ENCODE results near the gene SEPTIN8. TPM values are rescaled to one million over a fixed set of nuclear protein-coding genes. Genes with fewer than 3 reads are reported as not detected.

Gene SEPTIN8
- total RNA-seq, 1 donor from 2014 or later = 46.2 TPM

- no peak for DNase-seq (ENCODE audit: low spot score)
- intact Hi-C loops (cut with micrococcal nuclease) = loop anchor here (2.0 kb wide), 1 partner anchor 15 kb away; no protein-coding TSS in a partner anchor
- H3K4me1 Mint-ChIP-seq (ENCODE audit: low read depth) = no peaks in the 10 kb centered on the region
- H3K27me3 Mint-ChIP-seq (ENCODE audit: insufficient read depth) = no peaks in the 10 kb centered on the region
- H3K36me3 Mint-ChIP-seq (ENCODE audit: low read depth) = peaks cover 14% of the 10 kb centered on the region
- H3K27ac Mint-ChIP-seq = peak overlapping the region; percentile 27
- no peaks in the 10 kb centered on the region for H3K9me3 Mint-ChIP-seq
- no peak overlapping the region for H3K4me3 Mint-ChIP-seq
These were observed 13.6 kb downstream of the SEPTIN8 start for GRCh38 chr5:132763181-132764036.

- no peak overlapping the region for H3K4me3 Mint-ChIP-seq
- H3K27me3 Mint-ChIP-seq (ENCODE audit: insufficient read depth) = no peaks in the 10 kb centered on the region
- H3K27ac Mint-ChIP-seq = no peak overlapping the region
- no peaks in the 10 kb centered on the region for H3K9me3 Mint-ChIP-seq
- DNase-seq (ENCODE audit: low spot score) = no peak
- intact Hi-C loops (cut with micrococcal nuclease) = loop anchor here (2.0 kb wide), 1 partner anchor 16 kb away; no protein-coding TSS in a partner anchor
- H3K4me1 Mint-ChIP-seq (ENCODE audit: low read depth) = no peaks in the 10 kb centered on the region
- peaks cover 19% of the 10 kb centered on the region for H3K36me3 Mint-ChIP-seq (ENCODE audit: low read depth)
These were observed 14.6 kb downstream of the SEPTIN8 start for GRCh38 chr5:132762246-132763000.

GRCh38 chr5:132761321-132762240 lies 15.5 kb downstream of the SEPTIN8 start:
- Mint-ChIP-seq H3K36me3 (ENCODE audit: low read depth) (peaks cover 20% of the 10 kb centered on the region), H3K4me3 (no peak overlapping the region), H3K4me1 (ENCODE audit: low read depth) (no peaks in the 10 kb centered on the region), H3K9me3 (no peaks in the 10 kb centered on the region), H3K27ac (peak overlapping the region; percentile 40), H3K27me3 (ENCODE audit: insufficient read depth) (no peaks in the 10 kb centered on the region)
- no peak for DNase-seq (ENCODE audit: low spot score)
- intact Hi-C loops (cut with micrococcal nuclease) = loop anchor here (2.0 kb wide), 1 partner anchor 17 kb away; no protein-coding TSS in a partner anchor

GRCh38 chr5:132760601-132761317 lies 16.3 kb downstream of the SEPTIN8 start:
- DNase-seq (ENCODE audit: low spot score) = no peak
- Mint-ChIP-seq H3K4me3 (no peak overlapping the region), H3K27ac (peak overlapping the region; percentile 40), H3K36me3 (ENCODE audit: low read depth) (peaks cover 23% of the 10 kb centered on the region), H3K27me3 (ENCODE audit: insufficient read depth) (no peaks in the 10 kb centered on the region), H3K4me1 (ENCODE audit: low read depth) (no peaks in the 10 kb centered on the region), H3K9me3 (no peaks in the 10 kb centered on the region)
- intact Hi-C loops (cut with micrococcal nuclease) = no loop called here

GRCh38 chr5:132760049-132760420 lies 17.0 kb downstream of the SEPTIN8 start:
- intact Hi-C loops (cut with micrococcal nuclease) = no loop called here
- Mint-ChIP-seq H3K9me3 (no peaks in the 10 kb centered on the region), H3K27me3 (ENCODE audit: insufficient read depth) (no peaks in the 10 kb centered on the region), H3K4me1 (ENCODE audit: low read depth) (peaks cover 6% of the 10 kb centered on the region), H3K36me3 (ENCODE audit: low read depth) (peaks cover 23% of the 10 kb centered on the region), H3K27ac (no peak overlapping the region), H3K4me3 (no peak overlapping the region)
- no peak for DNase-seq (ENCODE audit: low spot score)

- DNase-seq (ENCODE audit: low spot score) = no peak
- no peaks in the 10 kb centered on the region for H3K27me3 Mint-ChIP-seq (ENCODE audit: insufficient read depth)
- intact Hi-C loops (cut with micrococcal nuclease) = no loop called here
- peaks cover 23% of the 10 kb centered on the region for H3K36me3 Mint-ChIP-seq (ENCODE audit: low read depth)
- no peaks in the 10 kb centered on the region for H3K9me3 Mint-ChIP-seq
- H3K27ac Mint-ChIP-seq = no peak overlapping the region
- no peak overlapping the region for H3K4me3 Mint-ChIP-seq
- H3K4me1 Mint-ChIP-seq (ENCODE audit: low read depth) = peaks cover 12% of the 10 kb centered on the region
These were observed 17.7 kb downstream of the SEPTIN8 start for GRCh38 chr5:132759114-132760048.

- no peak overlapping the region for H3K4me3 Mint-ChIP-seq
- peaks cover 22% of the 10 kb centered on the region for H3K4me1 Mint-ChIP-seq (ENCODE audit: low read depth)
- intact Hi-C loops (cut with micrococcal nuclease) = no loop called here
- no peaks in the 10 kb centered on the region for H3K9me3 Mint-ChIP-seq
- H3K36me3 Mint-ChIP-seq (ENCODE audit: low read depth) = peaks cover 29% of the 10 kb centered on the region
- peaks cover 2% of the 10 kb centered on the region for H3K27me3 Mint-ChIP-seq (ENCODE audit: insufficient read depth)
- DNase-seq (ENCODE audit: low spot score) = no peak
- no peak overlapping the region for H3K27ac Mint-ChIP-seq
These were observed 18.6 kb downstream of the SEPTIN8 start for GRCh38 chr5:132758451-132758850.

- H3K4me1 Mint-ChIP-seq (ENCODE audit: low read depth) = peaks cover 41% of the 10 kb centered on the region
- DNase-seq (ENCODE audit: low spot score) = no peak
- H3K9me3 Mint-ChIP-seq = no peaks in the 10 kb centered on the region
These were observed 20.5 kb downstream of the SEPTIN8 start for GRCh38 chr5:132756542-132756941.

GRCh38 chr5:132754947-132755346 lies 22.1 kb downstream of the SEPTIN8 start:
- no peak for DNase-seq (ENCODE audit: low spot score)
- Mint-ChIP-seq H3K27me3 (ENCODE audit: insufficient read depth) (peaks cover 3% of the 10 kb centered on the region), H3K4me3 (no peak overlapping the region), H3K36me3 (ENCODE audit: low read depth) (peaks cover 40% of the 10 kb centered on the region), H3K9me3 (no peaks in the 10 kb centered on the region), H3K27ac (peak overlapping the region; percentile 90), H3K4me1 (ENCODE audit: low read depth) (peaks cover 57% of the 10 kb centered on the region)
- intact Hi-C loops (cut with micrococcal nuclease) = loop anchor here (2.0 kb wide), 1 partner anchor 66 kb away; no protein-coding TSS in a partner anchor

More at GRCh38 chr5:132756542-132756941, 20.5 kb downstream of the SEPTIN8 start:
- no peak overlapping the region for H3K4me3 Mint-ChIP-seq
- intact Hi-C loops (cut with micrococcal nuclease) = no loop called here
- peaks cover 39% of the 10 kb centered on the region for H3K36me3 Mint-ChIP-seq (ENCODE audit: low read depth)
- H3K27ac Mint-ChIP-seq = no peak overlapping the region
- peaks cover 3% of the 10 kb centered on the region for H3K27me3 Mint-ChIP-seq (ENCODE audit: insufficient read depth)

GRCh38 chr5:132754111-132754510 lies 22.9 kb downstream of the SEPTIN8 start:
- Mint-ChIP-seq H3K27ac (peak overlapping the region; percentile 90), H3K4me3 (no peak overlapping the region), H3K36me3 (ENCODE audit: low read depth) (peaks cover 45% of the 10 kb centered on the region), H3K27me3 (ENCODE audit: insufficient read depth) (peaks cover 3% of the 10 kb centered on the region), H3K9me3 (no peaks in the 10 kb centered on the region), H3K4me1 (ENCODE audit: low read depth) (peaks cover 65% of the 10 kb centered on the region)
- intact Hi-C loops (cut with micrococcal nuclease) = loop anchor here (2.0 kb wide), 1 partner anchor 67 kb away; no protein-coding TSS in a partner anchor
- no peak for DNase-seq (ENCODE audit: low spot score)
